AG09319 (cell line): ENCODE data around the gene TYMS.
"Not testable (repeated sequence)": the region's sequence is repeated elsewhere in the genome, so short reads cannot be mapped to it uniquely, and the experiment has no call there.

Experiments
- DNase-seq: peaks from one replicate; pipeline ENCODE4 v3.0.0-alpha.2; 2010; ENCODE audit warnings: low read depth; ENCODE audit errors: extremely low read depth
- TF ChIP-seq, protein P1 (sequence below): IDR thresholded peaks from 2 replicates; pipeline ENCODE4 v1.5.1; 2011; ENCODE audit warnings: low read depth, mild to moderate bottlenecking, inconsistent platforms, low read length, moderate library complexity

The TYMS gene

DNA sequence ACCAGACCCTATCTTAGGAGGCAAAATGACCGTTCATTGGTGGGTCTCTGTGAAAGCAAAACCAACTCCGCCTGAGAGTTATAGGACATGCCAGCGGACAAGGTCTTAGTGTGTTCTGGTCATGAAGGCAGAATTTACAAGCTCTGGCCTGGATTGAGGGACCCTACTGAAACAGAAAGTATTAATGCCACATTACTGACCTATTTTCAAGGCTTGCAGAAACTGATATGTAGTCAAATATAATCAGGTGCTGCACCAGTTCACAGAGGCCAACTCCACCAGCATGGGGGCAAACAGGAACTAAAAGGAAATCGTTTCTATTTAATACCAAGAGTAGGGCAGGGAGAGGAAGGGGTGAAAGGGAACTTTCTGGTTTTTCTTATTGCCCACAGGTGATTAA is 19.7 kb downstream of the TYMS start:
- DNase-seq = no peak
- TF ChIP-seq, protein P1, sequence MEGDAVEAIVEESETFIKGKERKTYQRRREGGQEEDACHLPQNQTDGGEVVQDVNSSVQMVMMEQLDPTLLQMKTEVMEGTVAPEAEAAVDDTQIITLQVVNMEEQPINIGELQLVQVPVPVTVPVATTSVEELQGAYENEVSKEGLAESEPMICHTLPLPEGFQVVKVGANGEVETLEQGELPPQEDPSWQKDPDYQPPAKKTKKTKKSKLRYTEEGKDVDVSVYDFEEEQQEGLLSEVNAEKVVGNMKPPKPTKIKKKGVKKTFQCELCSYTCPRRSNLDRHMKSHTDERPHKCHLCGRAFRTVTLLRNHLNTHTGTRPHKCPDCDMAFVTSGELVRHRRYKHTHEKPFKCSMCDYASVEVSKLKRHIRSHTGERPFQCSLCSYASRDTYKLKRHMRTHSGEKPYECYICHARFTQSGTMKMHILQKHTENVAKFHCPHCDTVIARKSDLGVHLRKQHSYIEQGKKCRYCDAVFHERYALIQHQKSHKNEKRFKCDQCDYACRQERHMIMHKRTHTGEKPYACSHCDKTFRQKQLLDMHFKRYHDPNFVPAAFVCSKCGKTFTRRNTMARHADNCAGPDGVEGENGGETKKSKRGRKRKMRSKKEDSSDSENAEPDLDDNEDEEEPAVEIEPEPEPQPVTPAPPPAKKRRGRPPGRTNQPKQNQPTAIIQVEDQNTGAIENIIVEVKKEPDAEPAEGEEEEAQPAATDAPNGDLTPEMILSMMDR = no peak

DNA sequence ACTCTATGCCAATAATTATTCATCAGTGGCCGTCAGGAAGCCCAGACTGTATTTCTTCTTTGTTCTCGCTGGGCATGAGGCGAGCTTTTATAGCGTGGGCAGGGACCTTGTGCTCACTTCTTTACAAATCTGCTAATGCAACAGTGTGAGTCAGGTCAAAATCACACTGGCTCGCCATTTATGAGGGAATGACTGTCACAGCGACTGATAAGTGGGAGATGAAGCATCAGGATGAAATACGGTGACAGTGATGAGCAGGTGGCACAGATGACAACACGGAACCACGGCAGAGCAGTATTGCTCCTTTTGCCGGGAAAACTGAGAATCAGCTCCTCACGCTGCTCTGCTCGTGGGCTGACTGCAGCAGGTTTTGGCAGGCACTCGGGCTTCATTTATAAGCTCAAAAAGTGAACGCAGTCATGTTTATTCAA is 20.5 kb downstream of the TYMS start:
- DNase-seq = no peak
- TF ChIP-seq, protein P1 = no peak

DNA sequence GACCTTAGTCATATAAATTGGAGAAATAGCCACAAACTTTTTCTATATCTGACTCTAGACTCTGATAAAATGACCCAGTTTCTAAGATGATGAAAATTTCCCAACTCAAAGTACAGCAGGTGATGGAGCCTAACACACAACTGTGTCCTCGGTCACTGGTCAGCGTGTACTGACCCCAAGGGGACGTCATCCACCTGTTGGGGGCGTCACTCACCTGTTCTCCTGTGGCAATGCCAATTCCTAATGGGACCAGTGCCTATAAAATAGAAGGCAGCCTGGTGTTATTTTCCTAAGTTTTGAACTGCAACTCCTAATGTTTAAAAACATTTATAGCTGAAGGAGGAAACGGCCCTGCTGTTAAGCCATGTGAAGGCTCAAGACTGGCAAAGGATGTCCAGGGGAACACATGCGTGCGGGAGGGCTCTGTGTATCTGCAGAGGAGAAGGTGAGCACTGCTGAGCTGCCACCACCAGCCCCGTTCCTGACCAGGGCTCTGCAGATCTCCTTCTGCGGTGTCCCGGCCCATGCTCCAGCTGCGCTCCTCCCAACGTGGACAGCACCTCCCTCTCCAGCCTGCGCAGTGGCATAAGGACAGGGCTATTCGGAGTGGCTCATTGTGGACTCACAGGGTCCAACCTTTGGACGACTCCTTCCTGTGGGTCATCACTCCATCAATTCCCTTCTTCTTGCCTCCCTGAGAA is 21.2 kb downstream of the TYMS start:
- no peak for DNase-seq
- TF ChIP-seq, protein P1 = no peak

DNA sequence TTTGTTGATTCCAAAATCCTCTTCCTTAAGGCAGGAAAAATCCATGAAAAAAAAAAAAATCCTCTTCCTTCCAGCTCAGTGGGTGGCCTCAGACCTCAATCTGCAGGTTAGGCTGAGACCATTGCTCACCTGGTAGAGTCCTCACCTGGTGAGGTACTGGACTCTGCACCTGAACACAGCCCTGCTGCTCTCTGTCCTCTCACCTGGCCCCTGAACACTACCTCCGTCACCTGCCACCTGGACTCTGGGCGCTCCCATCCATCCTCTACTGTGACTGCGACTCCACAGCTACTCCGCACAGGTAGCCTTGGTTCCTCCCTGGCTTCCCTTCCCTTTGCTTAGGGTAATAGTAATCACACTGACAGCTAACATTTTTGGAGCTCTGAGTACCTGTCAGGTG is 22.1 kb downstream of the TYMS start:
- no peak for DNase-seq
- TF ChIP-seq, protein P1 = no peak

DNA sequence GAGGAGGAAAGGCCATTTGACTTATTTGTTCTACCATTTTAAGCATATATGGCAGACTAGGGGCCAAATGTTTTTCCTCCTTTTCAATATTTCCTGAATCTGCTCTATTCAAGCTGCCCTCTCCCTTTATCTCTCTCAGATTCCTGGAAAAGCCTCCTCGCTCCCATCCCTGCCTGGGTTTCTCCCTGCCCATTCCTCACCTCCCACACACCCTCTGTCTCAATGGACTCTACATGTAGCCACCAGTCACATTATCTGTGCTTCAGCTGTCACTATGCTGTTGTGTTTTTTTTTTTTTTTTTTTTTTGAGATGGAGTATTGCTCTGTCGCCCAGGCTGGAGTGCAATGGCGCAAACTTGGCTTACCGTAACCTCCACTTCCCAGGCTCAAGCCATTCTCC is 22.9 kb downstream of the TYMS start:
- DNase-seq = no peak
- TF ChIP-seq, protein P1 = no peak

DNA sequence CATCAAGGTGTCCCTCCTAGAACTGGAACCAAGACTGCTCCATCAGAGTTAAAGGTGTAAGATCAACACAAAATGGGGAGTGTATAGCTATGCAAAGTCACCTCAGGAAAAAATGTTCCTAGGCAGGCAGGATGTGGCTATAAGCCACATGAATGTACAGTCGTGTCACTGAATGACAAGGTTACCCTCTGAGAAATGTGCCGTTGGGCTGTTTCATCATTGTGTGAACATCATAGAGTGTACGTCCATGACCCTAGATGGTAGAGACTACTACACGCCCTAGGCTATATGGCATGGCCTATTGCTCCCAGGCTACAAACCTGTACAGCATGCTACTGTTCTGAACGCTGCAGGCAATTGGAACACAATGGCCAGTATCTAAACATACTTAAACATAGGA is 24.5 kb downstream of the TYMS start:
- TF ChIP-seq, protein P1 = no peak
- DNase-seq = no peak

DNA sequence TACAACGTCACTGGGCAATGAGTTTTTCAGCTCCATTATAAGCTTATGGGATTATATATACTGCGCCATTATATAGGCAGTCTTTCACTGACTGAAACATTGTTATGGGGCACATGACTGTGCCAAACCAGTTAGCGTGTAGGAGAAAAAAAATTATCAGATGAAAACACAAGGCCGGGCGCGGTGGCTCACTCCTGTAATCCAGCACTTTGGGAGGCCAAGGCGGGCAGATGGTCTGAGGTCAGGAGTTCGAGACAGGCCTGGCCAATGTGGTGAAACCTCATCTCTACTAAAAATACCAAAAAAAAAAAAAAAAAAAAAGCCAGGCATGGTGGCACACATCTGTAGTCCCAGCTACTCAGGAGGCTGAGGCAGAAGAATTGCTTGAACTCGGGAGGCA is 25.0 kb downstream of the TYMS start:
- not testable (repeated sequence) for DNase-seq

DNA sequence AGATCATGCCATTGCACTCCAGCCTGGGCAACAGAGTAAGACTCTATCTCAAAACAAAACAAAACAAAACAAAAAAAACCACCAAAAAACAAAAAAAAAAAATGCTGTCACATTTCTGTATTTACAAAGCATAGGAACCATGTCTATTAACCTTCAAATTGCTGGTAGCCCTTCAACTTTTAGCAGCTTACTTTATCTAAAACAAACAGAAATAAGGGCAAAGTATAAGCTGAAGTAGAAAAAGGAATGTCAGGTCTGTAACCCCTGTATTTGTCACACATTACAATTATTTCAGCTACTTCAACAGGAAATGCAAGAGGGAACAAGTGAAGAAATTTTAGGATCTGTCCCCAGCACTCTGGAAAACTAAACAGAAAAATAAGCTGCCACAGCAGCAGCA is 25.4 kb downstream of the TYMS start:
- DNase-seq = no peak
- TF ChIP-seq, protein P1 = no peak
